LNCAP (cell line): ENCODE measurements around the gene PLCZ1.

ENCODE experiments used
- CTCF ChIP-seq: fragments of 450-650 bp; IDR thresholded peaks from 2 replicates; pipeline ENCODE4 v1.5.1; 2017; ENCODE audit warnings: mild to moderate bottlenecking

PLCZ1 gene

GRCh38 chr12:18658829-18659228 is 79.0 kb downstream of the PLCZ1 start:
- no peak for TF ChIP-seq CTCF

GRCh38 chr12:18658179-18658578 is 79.6 kb downstream of the PLCZ1 start:
- TF ChIP-seq CTCF, result no peak

- TF ChIP-seq CTCF, result no peak
Observed at GRCh38 chr12:18655351-18655750, 82.5 kb downstream of the PLCZ1 start.

- no peak for TF ChIP-seq CTCF
Observed at GRCh38 chr12:18653465-18653864, 84.3 kb downstream of the PLCZ1 start.

- no peak for TF ChIP-seq CTCF
Observed at GRCh38 chr12:18652596-18652995, 85.2 kb downstream of the PLCZ1 start.

GRCh38 chr12:18651525-18651924 is 86.3 kb downstream of the PLCZ1 start:
- no peak for TF ChIP-seq CTCF

- no peak for TF ChIP-seq CTCF
Observed at GRCh38 chr12:18646286-18646890, 91.4 kb downstream of the PLCZ1 start.

- no peak for TF ChIP-seq CTCF
Observed at GRCh38 chr12:18644564-18644963, 93.2 kb downstream of the PLCZ1 start.
